HepG2 (cell line): Measurements from ENCODE around the gene ST8SIA1. TPM values are rescaled to one million over a fixed set of nuclear protein-coding genes. Genes with fewer than 3 reads are reported as not detected.

Experiments
- ATAC-seq: fragments of 200-7000 bp; cut with Tn5 transposase; 3 replicates; pipeline ENCODE4 v1.9.1; 2020; ENCODE audit warnings: mild to moderate bottlenecking, moderate library complexity
- BruUV-seq: library from RNA; stranded (reverse); fragments of 400-500 nt; replicated peaks from 2 replicates; lab custom pipeline; 2021; lab: Mats Ljungman, UMichigan
- CTCF ChIA-PET: fragments of 300-600 bp; formaldehyde crosslinking; extraction: SDS; loops from one replicate; lab custom pipeline; 2021; ENCODE audit warnings: low total read pairs, inconsistent platforms, low intra/inter-chr PET ratio; lab: Yijun Ruan, JAX
- POLR2A ChIA-PET: fragments of 350-600 bp; sonication (Branson Sonifier 250); formaldehyde crosslinking; loops from one replicate; lab custom pipeline; 2020; ENCODE audit warnings: antibody characterized with exemption, inconsistent platforms; lab: Yijun Ruan, JAX
- DNase-seq: peaks from one replicate; pipeline ENCODE4 v3.0.0-alpha.2; 2015; ENCODE audit warnings: low spot score
- FAIRE-seq: peaks from 3 replicates; lab custom pipeline; 2011; peaks lifted over from hg19 to GRCh38; lab: Jason Lieb, UNC
- H2AFZ ChIP-seq: one replicate; pipeline ENCODE4 v1.6.1; 2011; ENCODE audit warnings: low read length, inconsistent platforms
- H3K27ac ChIP-seq: fragments of 300-600 bp; 3 replicates; pipeline ENCODE4 v1.8.0; 2011; ENCODE audit warnings: mixed run types, mild to moderate bottlenecking, mixed read lengths, low read length, inconsistent platforms; ENCODE audit not compliant: insufficient read depth; ENCODE audit errors: extremely low read length
- H3K27me3 ChIP-seq, 2 experiments: fragments of 200-600 bp in 1 of 2; 2 replicates in 1 of 2; 3 replicates in 1 of 2; pipeline versions ENCODE4 v1.6.0 to v1.8.0; 2011; ENCODE audit warnings: low read length in 2 of 2, mild to moderate bottlenecking in 2 of 2, moderate library complexity in 2 of 2, inconsistent platforms in 1 of 2; ENCODE audit not compliant: insufficient read depth in 2 of 2, control insufficient read depth in 1 of 2
- H3K36me3 ChIP-seq, 2 experiments: fragments of 200-600 bp in 1 of 2; replicated peaks in 1 of 2; 2 replicates in 1 of 2; 3 replicates in 1 of 2; pipeline versions ENCODE4 v1.5.1 to v1.8.0; 2011; ENCODE audit warnings: low read length in 2 of 2, inconsistent platforms in 1 of 2; ENCODE audit not compliant: insufficient read depth in 2 of 2, control insufficient read depth in 1 of 2
- H3K4me1 ChIP-seq: 2 replicates; pipeline ENCODE4 v1.5.1; 2012; ENCODE audit warnings: low read length, inconsistent platforms; ENCODE audit not compliant: insufficient read depth
- H3K4me2 ChIP-seq: 2 replicates; pipeline ENCODE4 v1.6.0; 2011; ENCODE audit warnings: low read depth, low read length, inconsistent platforms
- H3K4me3 ChIP-seq, 3 experiments: fragments of 200-600 bp in 1 of 3; sonication (generic), shearing (Covaris generic) in 1 of 3; replicated peaks in 1 of 3; 2 replicates each; pipeline ENCODE4 v1.5.1; 2011 to 2016; ENCODE audit warnings: low read length in 3 of 3, inconsistent platforms in 2 of 3, low read depth in 2 of 3, mild to moderate bottlenecking in 2 of 3, control low read depth in 1 of 3, mixed read lengths in 1 of 3; ENCODE audit not compliant: insufficient read depth in 1 of 3
- H3K79me2 ChIP-seq: one replicate; pipeline ENCODE4 v1.6.1; 2011; ENCODE audit warnings: low read length, inconsistent platforms; ENCODE audit not compliant: insufficient read depth
- H3K9ac ChIP-seq: 2 replicates; pipeline ENCODE4 v1.6.0; 2011; ENCODE audit warnings: mild to moderate bottlenecking, low read depth, low read length, inconsistent platforms; ENCODE audit not compliant: insufficient read depth
- H3K9me3 ChIP-seq: 2 replicates; pipeline ENCODE4 v1.5.1; 2012; ENCODE audit warnings: mild to moderate bottlenecking, low read length
- H4K20me1 ChIP-seq: 2 replicates; pipeline ENCODE4 v1.6.0; 2011; ENCODE audit warnings: inconsistent platforms, mild to moderate bottlenecking, low read length, moderate library complexity; ENCODE audit not compliant: insufficient read depth
- AKNA ChIP-seq: sonication (generic); formaldehyde crosslinking; IDR thresholded peaks from 2 replicates; pipeline ENCODE4 v1.4.0; 2020; ENCODE audit warnings: missing genetic modification reagents, borderline replicate concordance
- ATM ChIP-seq: fragments of 450-650 bp; IDR thresholded peaks from 2 replicates; pipeline ENCODE4 v1.7.1; 2017; ENCODE audit warnings: mild to moderate bottlenecking, borderline replicate concordance
- CBX1 ChIP-seq: IDR thresholded peaks from one replicate; pipeline ENCODE4 v1.6.1; 2016; ENCODE audit warnings: antibody characterized with exemption, low read depth
- EED ChIP-seq: sonication (generic); formaldehyde crosslinking; IDR thresholded peaks from 2 replicates; pipeline ENCODE4 v1.5.0; 2020; ENCODE audit warnings: mild to moderate bottlenecking, missing genetic modification reagents
- HBP1 ChIP-seq: IDR thresholded peaks from 2 replicates; pipeline ENCODE4 v1.6.1; 2016; ENCODE audit warnings: low read depth, control low read depth
- PAX8 ChIP-seq: sonication (generic); formaldehyde crosslinking; IDR thresholded peaks from 2 replicates; pipeline ENCODE4 v1.8.0; 2022; ENCODE audit warnings: mild to moderate bottlenecking, missing genetic modification reagents, borderline replicate concordance
- PREB ChIP-seq: sonication (generic); formaldehyde crosslinking; IDR thresholded peaks from 2 replicates; pipeline ENCODE4 v1.4.0; 2020; ENCODE audit warnings: missing genetic modification reagents
- SRY ChIP-seq: sonication (generic); formaldehyde crosslinking; IDR thresholded peaks from 2 replicates; pipeline ENCODE4 v1.8.0; 2022; ENCODE audit warnings: mild to moderate bottlenecking, missing genetic modification reagents
- TFAP4 ChIP-seq: sonication (generic); IDR thresholded peaks from 2 replicates; pipeline ENCODE4 v1.6.1; 2016; ENCODE audit warnings: low read depth, borderline replicate concordance
- ZFP37 ChIP-seq: sonication (generic); formaldehyde crosslinking; IDR thresholded peaks from 2 replicates; pipeline ENCODE4 v1.4.0; 2020; ENCODE audit warnings: missing genetic modification reagents, borderline replicate concordance
- ZKSCAN1 ChIP-seq: fragments of 150-350 bp; IDR thresholded peaks from 2 replicates; pipeline ENCODE4 v1.6.1; 2014; ENCODE audit warnings: low read length
- ZNF230 ChIP-seq: sonication (generic); formaldehyde crosslinking; IDR thresholded peaks from 2 replicates; pipeline ENCODE4 v1.4.0; 2020; ENCODE audit warnings: mild to moderate bottlenecking, missing genetic modification reagents
- ZNF468 ChIP-seq: sonication (generic); formaldehyde crosslinking; IDR thresholded peaks from 2 replicates; pipeline ENCODE4 v1.8.0; 2022; ENCODE audit warnings: mild to moderate bottlenecking, moderate library complexity, missing genetic modification reagents
- ZNF737 ChIP-seq: sonication (generic); formaldehyde crosslinking; IDR thresholded peaks from 2 replicates; pipeline ENCODE4 v1.5.0; 2020; ENCODE audit warnings: missing genetic modification reagents, mild to moderate bottlenecking, borderline replicate concordance
- ZNF788 ChIP-seq: sonication (generic); formaldehyde crosslinking; IDR thresholded peaks from 2 replicates; pipeline ENCODE4 v1.5.0; 2020; ENCODE audit warnings: mild to moderate bottlenecking, missing genetic modification reagents, borderline replicate concordance
- WGBS: methylation state at CpG from one replicate; pipeline ENCODE4 v1.1.6; 2017; ENCODE audit warnings: low lambda C conversion rate; 5-methylcytosine and 5-hydroxymethylcytosine counted together
- in situ Hi-C: cut with HindIII; loops from 2 replicates; pipeline ENCODE4 v1.10.0; 2017; ENCODE audit warnings: low pct_unique_long_range_greater_than_20kb; ENCODE audit not compliant: extremely low pct_ligation_motif_present
- intact Hi-C: fragments of 100-400 bp; cut with micrococcal nuclease; formaldehyde crosslinking; loops from one replicate; pipeline ENCODE4 v1.10.0; 2022; ENCODE audit not compliant: unreplicated experiment
- polyA plus RNA-seq, 8 experiments: library from polyadenylated mRNA; depleted of rRNA in 3 of 8; stranded (reverse) in 7 of 8; unstranded in 1 of 8; fragments of >200 nt; fragmentation: Illumina TruSeq in 4 of 8; extraction: Trizol in 4 of 8; gene quantifications; 2 replicates each; pipeline versions ENCODE4 v1.2.1 to v1.2.3, GENCODE V29; 2011 to 2016; ENCODE audit warnings: low read depth in 4 of 8, missing spikeins in 1 of 8, mixed read lengths in 1 of 8; ENCODE audit not compliant: insufficient read depth in 1 of 8
- total RNA-seq, 5 experiments: library from RNA; depleted of rRNA; stranded (reverse); fragments of >200 nt; fragmentation: Illumina TruSeq; extraction: Trizol; gene quantifications; 2 replicates each; pipeline ENCODE4 v1.2.3, GENCODE V29; 2016; ENCODE audit warnings: low read depth in 1 of 5

ST8SIA1 gene
- total and polyA plus RNA-seq, 2 of the 13 experiments (the other 11 are each of a cell fraction or from before 2014, with no cell fraction given), result not detected

GRCh38 chr12:22318108-22318737, 16.3 kb downstream of the ST8SIA1 start:
- intact Hi-C loops (no loop called here), in situ Hi-C loops (no loop called here)
- Histone ChIP-seq H2AFZ (no peak overlapping the region), H3K4me3 (no peak overlapping the region), H3K9me3 (no peaks in the 10 kb centered on the region), H3K4me1 (no peaks in the 10 kb centered on the region), H3K36me3 (no peaks in the 10 kb centered on the region), H3K79me2 (no peaks in the 10 kb centered on the region), H3K4me2 (no peak overlapping the region), H3K9ac (no peak overlapping the region), H3K27me3 (peaks cover 0 to 5% of the 10 kb centered on the region in 2 experiments; a peak in 1 of 5 replicates), H3K27ac (no peak overlapping the region), H4K20me1 (no peaks in the 10 kb centered on the region)
- WGBS, result 29% methylated on average over 4 of the region's 4 CpGs
- ATAC-seq (no peak), FAIRE-seq (no peak), DNase-seq (no peak)
- TF ChIP-seq ZNF788 (CRISPR knock-in tag), result no peak
- TF ChIP-seq ZNF230 (CRISPR knock-in tag), result no peak
- TF ChIP-seq ZNF468, result no peak
- no peak for TF ChIP-seq ATM
- no peak for TF ChIP-seq SRY (CRISPR knock-in tag)
- TF ChIP-seq AKNA (CRISPR knock-in tag), result no peak
- no peak for TF ChIP-seq ZFP37
- no peak for TF ChIP-seq EED (CRISPR knock-in tag)
- TF ChIP-seq PAX8 (CRISPR knock-in tag), result no peak
- no peak for TF ChIP-seq HBP1
- TF ChIP-seq ZKSCAN1, result no peak
- no peak for TF ChIP-seq CBX1
- TF ChIP-seq PREB (CRISPR knock-in tag), result no peak
- no peak for TF ChIP-seq TFAP4
- TF ChIP-seq ZNF737 (CRISPR knock-in tag), result no peak
- ChIA-PET POLR2A (no interaction called here), CTCF (no interaction called here)
- BruUV-seq, result no TSS peak
